Neural cell (in vitro differentiated cells): Measurements from ENCODE around the gene TMEM43.

Experiments used
- EP300 ChIP-seq: fragments of 450-650 bp; conservative IDR thresholded peaks from 2 replicates; pipeline ENCODE4 v1.6.1; 2014; ENCODE audit warnings: antibody characterized with exemption, mild to moderate bottlenecking, moderate library complexity; ENCODE audit not compliant: poor library complexity, severe bottlenecking
- EZH2 ChIP-seq: fragments of 200-600, 300-800 bp; shearing (Covaris generic), sonication (generic); IDR thresholded peaks from 2 replicates; pipeline ENCODE4 v1.6.1; 2014; ENCODE audit warnings: antibody characterized with exemption, low read length, borderline replicate concordance, mild to moderate bottlenecking; ENCODE audit not compliant: insufficient read depth, poor library complexity, severe bottlenecking
- POLR2AphosphoS5 ChIP-seq: IDR thresholded peaks from 2 replicates; pipeline ENCODE4 v1.6.1; 2012
- RAD21 ChIP-seq: fragments of 450-650 bp; conservative IDR thresholded peaks from 2 replicates; pipeline ENCODE4 v1.6.1; 2014; ENCODE audit warnings: antibody characterized with exemption, mild to moderate bottlenecking, moderate library complexity
- SMC3 ChIP-seq: fragments of 450-650 bp; conservative IDR thresholded peaks from 2 replicates; pipeline ENCODE4 v1.6.1; 2014; ENCODE audit warnings: antibody characterized with exemption, mild to moderate bottlenecking, moderate library complexity; ENCODE audit not compliant: poor library complexity
- TAF1 ChIP-seq: IDR thresholded peaks from 2 replicates; pipeline ENCODE4 v1.6.1; 2012; ENCODE audit warnings: low read depth
- TF ChIP-seq, protein P1 (sequence below): fragments of 450-650 bp; IDR thresholded peaks from 2 replicates; pipeline ENCODE4 v1.5.1; 2014; ENCODE audit warnings: antibody characterized with exemption, mild to moderate bottlenecking, moderate library complexity; ENCODE audit not compliant: poor library complexity, severe bottlenecking
- TF ChIP-seq, protein P2 (sequence below): IDR thresholded peaks from 2 replicates; pipeline ENCODE4 v1.6.1; 2012; ENCODE audit warnings: borderline replicate concordance

DNA sequence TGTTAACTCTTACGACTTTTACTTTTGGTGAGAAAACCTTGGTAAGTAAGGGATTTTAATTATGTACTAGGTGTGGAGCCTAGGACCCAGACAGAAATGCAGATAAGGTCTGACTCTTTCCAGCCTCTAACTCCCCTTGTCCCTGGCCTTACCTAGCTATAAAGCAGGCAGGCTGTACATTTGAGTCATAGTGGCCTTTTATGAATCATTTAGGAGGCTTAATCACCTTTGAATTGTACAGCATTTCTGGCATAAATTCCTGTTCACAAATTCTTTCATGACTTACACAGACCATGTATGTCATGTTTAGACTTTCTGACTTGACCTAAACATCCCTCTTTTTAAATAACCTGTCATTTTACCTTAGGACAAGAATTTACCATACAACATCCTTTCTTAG, 47.5 kb upstream of the TMEM43 start:
- TF ChIP-seq EP300 = no peak
- TF ChIP-seq, protein P1, sequence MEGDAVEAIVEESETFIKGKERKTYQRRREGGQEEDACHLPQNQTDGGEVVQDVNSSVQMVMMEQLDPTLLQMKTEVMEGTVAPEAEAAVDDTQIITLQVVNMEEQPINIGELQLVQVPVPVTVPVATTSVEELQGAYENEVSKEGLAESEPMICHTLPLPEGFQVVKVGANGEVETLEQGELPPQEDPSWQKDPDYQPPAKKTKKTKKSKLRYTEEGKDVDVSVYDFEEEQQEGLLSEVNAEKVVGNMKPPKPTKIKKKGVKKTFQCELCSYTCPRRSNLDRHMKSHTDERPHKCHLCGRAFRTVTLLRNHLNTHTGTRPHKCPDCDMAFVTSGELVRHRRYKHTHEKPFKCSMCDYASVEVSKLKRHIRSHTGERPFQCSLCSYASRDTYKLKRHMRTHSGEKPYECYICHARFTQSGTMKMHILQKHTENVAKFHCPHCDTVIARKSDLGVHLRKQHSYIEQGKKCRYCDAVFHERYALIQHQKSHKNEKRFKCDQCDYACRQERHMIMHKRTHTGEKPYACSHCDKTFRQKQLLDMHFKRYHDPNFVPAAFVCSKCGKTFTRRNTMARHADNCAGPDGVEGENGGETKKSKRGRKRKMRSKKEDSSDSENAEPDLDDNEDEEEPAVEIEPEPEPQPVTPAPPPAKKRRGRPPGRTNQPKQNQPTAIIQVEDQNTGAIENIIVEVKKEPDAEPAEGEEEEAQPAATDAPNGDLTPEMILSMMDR = no peak
- TF ChIP-seq, protein P2, sequence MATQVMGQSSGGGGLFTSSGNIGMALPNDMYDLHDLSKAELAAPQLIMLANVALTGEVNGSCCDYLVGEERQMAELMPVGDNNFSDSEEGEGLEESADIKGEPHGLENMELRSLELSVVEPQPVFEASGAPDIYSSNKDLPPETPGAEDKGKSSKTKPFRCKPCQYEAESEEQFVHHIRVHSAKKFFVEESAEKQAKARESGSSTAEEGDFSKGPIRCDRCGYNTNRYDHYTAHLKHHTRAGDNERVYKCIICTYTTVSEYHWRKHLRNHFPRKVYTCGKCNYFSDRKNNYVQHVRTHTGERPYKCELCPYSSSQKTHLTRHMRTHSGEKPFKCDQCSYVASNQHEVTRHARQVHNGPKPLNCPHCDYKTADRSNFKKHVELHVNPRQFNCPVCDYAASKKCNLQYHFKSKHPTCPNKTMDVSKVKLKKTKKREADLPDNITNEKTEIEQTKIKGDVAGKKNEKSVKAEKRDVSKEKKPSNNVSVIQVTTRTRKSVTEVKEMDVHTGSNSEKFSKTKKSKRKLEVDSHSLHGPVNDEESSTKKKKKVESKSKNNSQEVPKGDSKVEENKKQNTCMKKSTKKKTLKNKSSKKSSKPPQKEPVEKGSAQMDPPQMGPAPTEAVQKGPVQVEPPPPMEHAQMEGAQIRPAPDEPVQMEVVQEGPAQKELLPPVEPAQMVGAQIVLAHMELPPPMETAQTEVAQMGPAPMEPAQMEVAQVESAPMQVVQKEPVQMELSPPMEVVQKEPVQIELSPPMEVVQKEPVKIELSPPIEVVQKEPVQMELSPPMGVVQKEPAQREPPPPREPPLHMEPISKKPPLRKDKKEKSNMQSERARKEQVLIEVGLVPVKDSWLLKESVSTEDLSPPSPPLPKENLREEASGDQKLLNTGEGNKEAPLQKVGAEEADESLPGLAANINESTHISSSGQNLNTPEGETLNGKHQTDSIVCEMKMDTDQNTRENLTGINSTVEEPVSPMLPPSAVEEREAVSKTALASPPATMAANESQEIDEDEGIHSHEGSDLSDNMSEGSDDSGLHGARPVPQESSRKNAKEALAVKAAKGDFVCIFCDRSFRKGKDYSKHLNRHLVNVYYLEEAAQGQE = no peak
- TF ChIP-seq POLR2AphosphoS5 = no peak
- no peak for TF ChIP-seq EZH2
- TF ChIP-seq SMC3 = no peak
- TF ChIP-seq TAF1 = no peak
- no peak for TF ChIP-seq RAD21
